Fibroblast of mammary gland (primary cell): ENCODE measurements around the gene GMDS.
A peak's percentile ranks its signal among the peaks of the same experiment; 100 is the strongest.

Experiments
- DNase-seq: peaks from one replicate; pipeline ENCODE4 v3.0.0-alpha.2; 2010; ENCODE audit warnings: low read depth
- H3K4me3 ChIP-seq: 2 replicates; pipeline ENCODE4 v1.5.1; 2011; ENCODE audit warnings: low read depth, mild to moderate bottlenecking, low read length, moderate library complexity; ENCODE audit not compliant: control insufficient read depth
- TF ChIP-seq, protein P1 (sequence below): conservative IDR thresholded peaks from 2 replicates; pipeline ENCODE4 v1.5.1; 2011; ENCODE audit warnings: low read depth, low read length, inconsistent platforms; ENCODE audit not compliant: control insufficient read depth, insufficient read depth

GMDS gene

DNA sequence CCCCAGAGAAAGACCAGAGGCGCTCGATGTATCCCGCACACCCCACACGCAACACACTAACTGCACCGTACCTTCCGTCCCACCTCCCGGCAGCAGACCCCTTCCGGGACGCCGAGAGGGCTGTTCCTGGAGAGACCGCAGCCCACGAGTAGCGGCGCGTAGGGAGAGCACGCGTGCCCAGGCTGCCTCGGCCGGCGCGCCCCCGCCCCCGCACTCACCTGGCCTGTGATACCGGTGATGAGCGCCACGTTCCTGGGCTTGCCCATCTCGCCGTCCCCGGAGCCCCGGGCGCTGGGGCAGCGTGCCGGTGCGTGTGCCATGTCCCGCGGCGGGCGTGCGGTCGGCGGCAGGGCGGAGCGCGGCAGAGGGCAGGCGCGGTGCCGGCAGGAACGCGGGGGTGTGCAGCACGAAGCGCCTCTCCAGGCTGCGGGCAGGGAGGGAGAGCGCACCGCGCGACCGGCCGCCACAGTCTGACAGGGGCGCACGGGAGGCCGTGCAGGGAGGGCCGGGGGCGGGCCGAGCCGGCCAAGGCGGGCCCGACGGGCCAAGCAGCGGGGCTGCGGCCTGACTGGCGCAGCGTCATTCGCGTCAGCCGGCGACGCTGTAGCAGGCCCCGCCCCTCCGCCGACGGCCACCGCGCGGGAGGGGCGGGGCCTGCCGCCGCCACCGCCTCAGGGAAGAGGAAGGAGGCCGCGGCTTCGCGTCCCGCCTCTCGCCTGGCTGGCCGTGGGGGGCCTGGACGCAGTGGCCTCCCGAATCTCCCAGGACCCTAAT is at the start of gene GMDS:
Gene GMDS (minus strand): TSS at position 503 of the 774 bp plus-strand sequence.
- peak within 1 kb of the TSS; percentile 79 for H3K4me3 ChIP-seq
- TF ChIP-seq, protein P1, sequence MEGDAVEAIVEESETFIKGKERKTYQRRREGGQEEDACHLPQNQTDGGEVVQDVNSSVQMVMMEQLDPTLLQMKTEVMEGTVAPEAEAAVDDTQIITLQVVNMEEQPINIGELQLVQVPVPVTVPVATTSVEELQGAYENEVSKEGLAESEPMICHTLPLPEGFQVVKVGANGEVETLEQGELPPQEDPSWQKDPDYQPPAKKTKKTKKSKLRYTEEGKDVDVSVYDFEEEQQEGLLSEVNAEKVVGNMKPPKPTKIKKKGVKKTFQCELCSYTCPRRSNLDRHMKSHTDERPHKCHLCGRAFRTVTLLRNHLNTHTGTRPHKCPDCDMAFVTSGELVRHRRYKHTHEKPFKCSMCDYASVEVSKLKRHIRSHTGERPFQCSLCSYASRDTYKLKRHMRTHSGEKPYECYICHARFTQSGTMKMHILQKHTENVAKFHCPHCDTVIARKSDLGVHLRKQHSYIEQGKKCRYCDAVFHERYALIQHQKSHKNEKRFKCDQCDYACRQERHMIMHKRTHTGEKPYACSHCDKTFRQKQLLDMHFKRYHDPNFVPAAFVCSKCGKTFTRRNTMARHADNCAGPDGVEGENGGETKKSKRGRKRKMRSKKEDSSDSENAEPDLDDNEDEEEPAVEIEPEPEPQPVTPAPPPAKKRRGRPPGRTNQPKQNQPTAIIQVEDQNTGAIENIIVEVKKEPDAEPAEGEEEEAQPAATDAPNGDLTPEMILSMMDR: no peak
- peak; percentile 84 for DNase-seq

DNA sequence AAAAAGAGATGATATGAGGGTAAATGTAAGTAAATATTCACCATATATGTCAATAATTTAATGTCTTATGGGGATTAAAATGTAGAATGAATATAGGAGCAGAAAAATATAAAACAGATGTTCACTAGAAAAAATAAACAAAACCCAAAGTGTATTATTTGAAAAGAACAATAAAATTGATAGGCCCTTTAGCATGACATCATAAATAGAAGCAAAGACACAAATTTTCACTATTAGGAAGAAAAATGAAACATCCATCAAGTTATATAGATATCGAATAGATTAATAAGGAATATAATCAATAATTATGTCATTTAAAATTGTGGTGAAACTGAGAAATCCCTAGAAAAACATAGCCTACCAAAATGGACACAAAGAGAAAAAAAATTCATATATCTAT is 40.1 kb upstream of the GMDS start:
- TF ChIP-seq, protein P1: no peak
- no peak overlapping the region for H3K4me3 ChIP-seq
- no peak for DNase-seq

DNA sequence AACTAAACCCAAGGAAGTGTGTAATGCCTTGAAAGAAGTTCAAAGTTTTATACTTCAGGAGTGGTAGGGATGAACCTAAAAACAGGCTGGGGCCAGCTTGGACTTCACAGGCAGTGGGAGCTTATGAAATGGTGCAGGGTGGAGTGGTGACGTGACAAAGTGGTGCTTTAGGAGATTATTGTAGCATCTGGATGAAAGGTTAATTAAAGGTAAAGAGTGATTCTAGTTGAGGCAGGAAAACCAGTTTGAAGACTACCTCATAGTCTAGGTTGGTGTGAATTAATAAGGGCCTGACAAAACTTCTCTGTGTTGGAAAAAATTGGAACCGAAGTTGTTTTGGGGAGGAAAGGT is 30.5 kb upstream of the GMDS start:
- H3K4me3 ChIP-seq: no peak overlapping the region
- TF ChIP-seq, protein P1: no peak

DNA sequence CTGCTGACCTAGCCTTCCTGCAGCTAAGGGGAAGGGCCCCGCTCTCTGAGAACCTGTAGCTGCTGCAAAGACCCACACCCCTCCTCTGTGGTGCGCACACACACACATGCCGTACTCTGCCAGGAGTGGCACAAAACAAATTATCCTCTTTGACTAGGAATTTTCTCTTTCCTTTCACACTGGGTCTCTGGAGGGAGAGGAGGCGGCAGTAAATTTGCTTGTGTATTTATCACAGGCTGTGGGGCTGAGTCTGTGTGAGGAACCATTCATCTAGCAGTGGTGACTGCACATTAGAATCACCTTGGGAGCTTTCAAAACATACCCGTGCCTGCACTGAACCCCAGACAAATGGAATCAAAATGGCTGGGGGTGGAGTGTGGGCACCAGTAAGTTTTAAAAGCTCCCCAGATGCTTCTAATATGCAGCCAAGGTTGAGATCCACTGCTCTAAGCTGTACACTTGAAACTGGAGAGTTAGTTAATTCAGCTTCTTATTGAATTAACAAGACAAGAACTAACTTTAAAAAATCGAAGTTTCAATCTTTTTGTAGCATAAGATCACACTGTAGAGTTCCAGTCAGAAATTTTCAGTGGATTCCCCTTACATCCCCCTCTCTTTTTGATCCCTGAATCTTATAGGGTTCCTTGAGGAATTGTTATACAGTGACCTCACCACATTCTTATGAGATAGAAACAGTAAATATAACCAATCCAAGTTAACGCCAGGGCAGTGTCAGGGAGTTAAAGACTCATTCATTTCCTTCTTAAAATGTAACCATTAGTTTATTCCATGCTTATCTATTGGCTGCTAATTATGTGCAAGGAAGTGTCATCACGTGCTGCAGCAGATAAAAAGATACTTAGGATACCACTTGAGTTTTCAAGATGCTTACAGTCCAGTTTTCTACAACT is 29.8 kb upstream of the GMDS start:
- no peak overlapping the region for H3K4me3 ChIP-seq
- TF ChIP-seq, protein P1: no peak
- peak; percentile 18 for DNase-seq

More for the DNA sequence above, 30.5 kb upstream of the GMDS start:
- no peak for DNase-seq

DNA sequence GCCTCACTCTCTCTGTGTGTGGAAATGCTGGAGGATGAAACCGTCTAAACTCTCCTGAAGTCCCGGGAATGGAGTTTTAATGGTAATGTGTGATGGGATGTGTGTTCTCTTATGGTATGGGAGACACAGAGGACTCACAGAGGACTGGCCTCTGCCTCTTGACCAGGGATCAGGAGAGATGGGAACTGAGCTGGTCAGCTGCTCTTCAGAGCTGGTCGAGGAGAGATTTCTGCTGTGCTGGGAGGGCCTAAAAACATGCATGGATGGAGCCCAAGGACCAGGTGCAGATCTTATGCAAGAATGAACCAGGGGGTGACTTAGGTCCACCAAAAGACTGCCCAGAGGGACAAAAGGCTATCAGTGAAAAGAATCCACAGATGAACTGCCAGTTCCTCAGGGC is 27.3 kb upstream of the GMDS start:
- H3K4me3 ChIP-seq: no peak overlapping the region
- DNase-seq: no peak
- TF ChIP-seq, protein P1: no peak

DNA sequence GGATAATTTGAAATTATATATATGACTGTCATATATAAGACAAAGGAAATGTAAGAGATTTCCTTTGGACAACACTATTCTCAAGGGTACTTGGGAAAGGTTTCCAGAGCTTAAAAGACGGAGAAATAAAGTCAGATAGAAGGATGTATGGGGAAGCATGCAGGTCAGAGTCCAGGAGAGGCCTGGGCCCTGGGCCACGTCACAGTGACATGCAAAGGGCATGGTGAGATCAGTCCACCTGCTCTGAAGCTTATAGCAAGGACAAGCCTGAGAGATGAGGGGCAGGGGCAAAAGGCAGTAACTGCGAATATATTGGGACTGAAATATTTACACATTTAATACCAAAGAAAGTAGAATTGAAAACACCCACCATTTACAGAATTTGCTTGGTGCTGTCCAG is 24.6 kb upstream of the GMDS start:
- TF ChIP-seq, protein P1: no peak
- no peak for DNase-seq
- H3K4me3 ChIP-seq: no peak overlapping the region
